HFF-Myc (cell line): ENCODE results near the gene KCNJ1.

ENCODE experiments used
- DNase-seq: peaks from one replicate; pipeline ENCODE4 v3.0.0-alpha.2; 2011; ENCODE audit warnings: low read depth; ENCODE audit errors: extremely low read depth
- H3K4me3 ChIP-seq: replicated peaks from 2 replicates; pipeline ENCODE4 v1.5.1; 2011; ENCODE audit warnings: low read depth, mild to moderate bottlenecking, control low read depth, low read length
- CTCF ChIP-seq: IDR thresholded peaks from 2 replicates; pipeline ENCODE4 v1.5.1; 2012; ENCODE audit warnings: mild to moderate bottlenecking, low read depth, low read length, control low read depth; ENCODE audit errors: missing control alignments

The KCNJ1 gene

DNA sequence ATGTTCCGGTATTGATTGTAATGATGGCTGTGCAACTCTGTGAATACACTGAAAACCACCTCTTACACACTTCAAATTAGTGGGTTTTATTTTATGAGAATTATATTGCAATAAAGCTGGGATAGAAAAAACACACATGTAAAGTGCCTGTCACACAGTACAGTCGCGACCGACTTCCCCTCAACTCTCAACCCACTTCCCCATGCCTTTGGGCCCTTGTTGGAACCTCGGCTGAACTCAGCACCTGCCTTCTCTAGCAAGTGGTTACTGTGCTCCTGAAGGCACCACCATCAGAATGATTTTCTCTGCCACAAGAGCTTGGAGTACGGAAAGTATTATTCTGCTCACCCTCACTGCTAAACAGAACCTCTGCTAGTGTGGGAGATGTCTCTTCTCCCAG lies 13.5 kb downstream of the KCNJ1 start:
- DNase-seq = no peak
- TF ChIP-seq CTCF = no peak
- no peak overlapping the region for H3K4me3 ChIP-seq

- no peak overlapping the region for H3K4me3 ChIP-seq
- no peak for TF ChIP-seq CTCF
- no peak for DNase-seq
Observed at GRCh38 chr11:128852327-128853023, 14.6 kb downstream of the KCNJ1 start.

DNA sequence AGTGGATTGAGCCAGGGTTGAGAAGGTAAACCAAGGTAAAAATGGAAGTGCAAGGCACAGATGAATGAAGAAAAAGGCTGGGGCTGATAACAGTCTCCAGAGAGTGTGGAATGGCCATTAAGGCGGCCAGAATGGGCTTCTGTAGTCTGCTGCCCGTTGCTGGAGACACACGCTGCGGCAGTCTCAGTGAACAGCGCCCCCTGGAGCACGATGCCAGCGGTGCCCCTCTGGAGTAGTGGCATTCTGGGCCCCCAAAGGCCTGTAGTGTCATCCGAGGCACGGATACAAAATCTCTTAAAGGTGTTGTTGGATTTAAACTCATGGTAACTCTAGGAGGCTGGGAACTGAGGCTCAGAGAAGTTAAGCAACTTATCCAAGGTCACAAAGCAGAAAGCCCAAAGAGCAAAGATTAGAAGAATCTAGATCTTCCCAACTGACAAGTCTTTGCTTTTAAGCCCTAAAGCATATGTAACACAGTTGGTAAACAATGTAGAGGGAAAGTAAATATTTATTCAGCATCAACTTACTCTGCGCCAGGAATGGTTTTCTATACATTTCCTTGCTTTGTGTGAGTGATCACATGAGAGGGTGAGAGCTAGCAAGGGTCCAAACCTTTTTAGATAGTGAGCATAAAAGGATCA lies 18.2 kb downstream of the KCNJ1 start:
- no peak for DNase-seq
- peak; percentile 78 for TF ChIP-seq CTCF
- no peak overlapping the region for H3K4me3 ChIP-seq

DNA sequence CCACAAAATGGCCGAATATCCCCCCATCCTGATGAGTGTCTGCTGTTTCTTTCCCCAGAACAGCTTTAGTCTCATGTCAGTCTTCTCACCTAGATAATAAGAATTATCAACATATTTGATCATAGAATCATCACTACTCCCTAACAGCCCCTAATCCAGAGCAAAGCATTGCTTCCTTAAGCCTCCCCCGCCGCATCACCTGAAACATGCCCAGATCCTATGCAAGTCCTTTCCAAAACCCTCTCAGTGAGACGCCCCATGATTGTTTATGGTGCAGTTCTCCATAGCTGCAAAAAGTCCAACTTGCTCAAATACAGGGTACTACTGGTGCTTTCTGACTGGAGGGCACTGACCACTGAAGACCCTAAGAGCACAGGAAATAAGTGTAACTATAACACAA lies 20.1 kb downstream of the KCNJ1 start:
- H3K4me3 ChIP-seq = no peak overlapping the region
- DNase-seq = no peak
- TF ChIP-seq CTCF = no peak

- no peak for TF ChIP-seq CTCF
- no peak overlapping the region for H3K4me3 ChIP-seq
- no peak for DNase-seq
Observed at GRCh38 chr11:128845334-128845780, 21.7 kb downstream of the KCNJ1 start.

DNA sequence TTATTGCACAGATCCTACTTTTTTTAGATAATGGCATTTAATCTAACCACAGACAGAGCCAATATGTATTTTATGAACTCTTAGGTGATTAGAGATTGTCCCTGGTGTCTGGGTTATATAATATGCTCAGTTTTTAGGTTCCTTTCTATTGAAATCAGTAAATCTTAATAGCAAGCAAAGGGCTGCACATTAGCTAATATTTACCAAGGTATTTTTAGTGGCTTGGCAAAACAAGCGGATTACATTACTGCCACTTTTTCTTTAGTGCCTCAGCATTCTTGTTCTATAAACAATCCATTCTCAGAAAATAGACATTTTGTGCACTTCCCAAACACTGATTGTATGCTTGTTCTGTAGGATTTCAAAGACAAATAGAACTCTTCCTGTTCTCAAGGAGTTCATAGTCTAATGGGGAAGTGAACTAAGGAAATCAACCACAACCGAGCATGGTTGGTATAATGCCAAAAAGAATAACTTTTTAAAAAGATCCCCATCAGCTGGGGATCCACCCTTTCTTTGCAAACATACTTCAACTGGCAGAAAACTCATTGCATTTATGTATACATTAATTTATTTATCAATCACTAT lies 23.8 kb downstream of the KCNJ1 start:
- no peak for DNase-seq
- no peak overlapping the region for H3K4me3 ChIP-seq
- no peak for TF ChIP-seq CTCF
